RPMI7951 (cell line): Measurements from ENCODE around the gene ALPK3. TPM values are rescaled to one million over a fixed set of nuclear protein-coding genes. Genes with fewer than 3 reads are reported as not detected.
A peak's percentile ranks its signal among the peaks of the same experiment; 100 is the strongest.

ENCODE experiments used
- DNase-seq: peaks from one replicate; pipeline ENCODE4 v3.0.0-alpha.2; 2012; ENCODE audit warnings: low read depth
- total RNA-seq: library from RNA; depleted of rRNA; stranded (reverse); fragments of >200 nt; shearing (Covaris generic); gene quantifications from 2 replicates; pipeline ENCODE4 v1.2.3, GENCODE V29; 2014

The ALPK3 gene
- total RNA-seq, 1 experiment from 2014 or later: 0.12 TPM

DNA sequence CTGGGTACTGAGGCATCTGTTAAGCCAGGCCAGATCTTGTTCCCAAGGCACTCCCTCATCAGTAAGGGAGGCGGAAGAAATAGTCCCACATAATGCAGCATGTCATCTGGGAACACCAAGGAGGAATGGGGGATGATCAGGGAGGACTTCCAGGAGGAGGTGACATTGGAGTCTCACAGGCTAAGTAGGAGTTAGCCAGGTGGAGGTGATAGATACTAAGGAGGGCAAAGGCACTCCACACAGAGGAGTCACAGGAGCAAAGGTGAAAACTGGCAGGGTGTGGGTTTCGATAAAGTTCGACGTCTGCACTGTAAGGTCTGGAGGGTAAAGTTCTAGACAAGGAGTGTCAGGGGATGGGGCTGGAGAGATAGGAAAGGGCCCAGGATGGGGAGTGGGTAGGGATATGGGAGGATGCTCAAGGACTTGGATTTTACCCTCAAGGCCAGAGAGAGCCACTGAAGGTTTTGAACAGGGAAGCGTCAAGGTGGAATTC lies 73.6 kb downstream of the ALPK3 start:
- DNase-seq: no peak

- DNase-seq: no peak
Observed at GRCh38 chr15:84891339-84891738, 74.2 kb downstream of the ALPK3 start.

- DNase-seq: no peak
Observed at GRCh38 chr15:84892786-84893307, 75.7 kb downstream of the ALPK3 start.

DNA sequence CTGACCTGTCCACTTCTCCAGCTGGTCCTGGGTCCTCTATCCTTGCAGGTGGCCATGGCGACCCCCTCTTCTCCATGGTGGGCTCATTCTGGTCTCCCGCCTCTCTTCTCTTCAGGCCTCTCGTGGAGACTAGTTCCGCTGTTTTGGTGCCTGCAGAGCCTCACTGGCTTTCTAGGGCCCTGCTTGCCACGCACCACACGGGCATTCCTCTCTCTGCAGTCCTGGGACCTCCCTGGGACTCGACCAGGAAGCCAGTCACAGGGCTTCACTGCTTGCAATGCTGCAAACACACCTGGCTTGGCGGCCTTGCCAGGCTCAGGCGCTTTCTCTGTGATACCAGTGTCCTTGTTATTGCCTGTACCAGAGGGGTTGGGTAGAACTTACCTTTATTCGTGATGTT lies 76.5 kb downstream of the ALPK3 start:
- DNase-seq: no peak

DNA sequence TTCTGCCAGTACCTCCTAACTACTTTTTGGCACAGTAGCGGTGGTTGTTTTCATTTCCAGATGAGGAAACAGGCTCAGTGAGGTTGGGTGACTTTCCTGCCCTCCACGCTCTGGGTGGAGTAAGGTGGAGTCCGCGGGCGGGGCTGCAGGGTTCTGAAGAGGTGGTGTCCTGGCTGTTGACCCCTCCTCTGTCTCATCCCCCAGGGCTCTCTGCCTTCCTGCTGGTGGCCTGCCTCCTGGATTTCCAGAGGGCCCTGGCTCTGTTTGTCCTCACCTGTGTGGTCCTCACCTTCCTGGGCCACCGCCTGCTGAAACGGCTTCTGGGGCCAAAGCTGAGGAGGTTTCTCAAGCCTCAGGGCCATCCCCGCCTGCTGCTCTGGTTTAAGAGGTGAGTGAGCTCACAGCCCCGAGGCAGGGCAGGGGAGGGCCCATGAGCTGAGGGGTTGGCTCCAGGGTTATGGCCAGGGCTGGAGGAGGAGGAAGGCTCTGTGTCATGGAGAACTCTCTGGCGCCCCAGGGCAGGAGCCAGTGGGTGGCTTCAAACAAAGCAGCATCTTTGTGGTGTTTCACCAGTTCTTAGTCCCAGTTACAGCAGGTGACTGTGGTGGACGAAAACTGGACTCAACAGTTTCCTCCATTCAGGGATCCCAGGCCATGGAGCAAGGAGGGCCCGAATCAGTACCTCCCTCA lies 77.7 kb downstream of the ALPK3 start:
- DNase-seq: peak; percentile 33

GRCh38 chr15:84898761-84899160 lies 81.6 kb downstream of the ALPK3 start:
- DNase-seq: no peak

- DNase-seq: no peak
Observed at GRCh38 chr15:84899750-84900149, 82.6 kb downstream of the ALPK3 start.

GRCh38 chr15:84901540-84901939 lies 84.4 kb downstream of the ALPK3 start:
- DNase-seq: no peak

DNA sequence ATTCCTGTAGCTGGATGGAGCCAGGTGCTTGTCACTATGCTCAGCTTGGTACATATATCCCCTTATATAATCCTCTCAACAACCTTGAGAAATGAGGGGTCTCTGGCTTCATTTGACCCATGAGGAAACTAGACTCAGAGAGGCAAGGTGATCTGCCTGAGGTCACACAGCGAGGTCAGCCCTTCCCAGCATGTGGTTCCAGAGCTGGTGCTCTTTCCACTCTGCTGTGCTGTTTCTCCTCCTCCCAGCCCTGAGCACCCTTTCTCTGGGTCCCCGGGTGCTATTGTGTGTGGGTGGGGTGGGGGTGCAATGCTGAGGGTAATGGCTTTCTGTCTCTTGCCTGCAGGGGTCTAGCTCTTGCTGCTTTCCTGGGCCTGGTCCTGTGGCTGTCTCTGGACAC lies 86.6 kb downstream of the ALPK3 start:
- DNase-seq: no peak

- no peak for DNase-seq
Observed at GRCh38 chr15:84904419-84904818, 87.3 kb downstream of the ALPK3 start.

DNA sequence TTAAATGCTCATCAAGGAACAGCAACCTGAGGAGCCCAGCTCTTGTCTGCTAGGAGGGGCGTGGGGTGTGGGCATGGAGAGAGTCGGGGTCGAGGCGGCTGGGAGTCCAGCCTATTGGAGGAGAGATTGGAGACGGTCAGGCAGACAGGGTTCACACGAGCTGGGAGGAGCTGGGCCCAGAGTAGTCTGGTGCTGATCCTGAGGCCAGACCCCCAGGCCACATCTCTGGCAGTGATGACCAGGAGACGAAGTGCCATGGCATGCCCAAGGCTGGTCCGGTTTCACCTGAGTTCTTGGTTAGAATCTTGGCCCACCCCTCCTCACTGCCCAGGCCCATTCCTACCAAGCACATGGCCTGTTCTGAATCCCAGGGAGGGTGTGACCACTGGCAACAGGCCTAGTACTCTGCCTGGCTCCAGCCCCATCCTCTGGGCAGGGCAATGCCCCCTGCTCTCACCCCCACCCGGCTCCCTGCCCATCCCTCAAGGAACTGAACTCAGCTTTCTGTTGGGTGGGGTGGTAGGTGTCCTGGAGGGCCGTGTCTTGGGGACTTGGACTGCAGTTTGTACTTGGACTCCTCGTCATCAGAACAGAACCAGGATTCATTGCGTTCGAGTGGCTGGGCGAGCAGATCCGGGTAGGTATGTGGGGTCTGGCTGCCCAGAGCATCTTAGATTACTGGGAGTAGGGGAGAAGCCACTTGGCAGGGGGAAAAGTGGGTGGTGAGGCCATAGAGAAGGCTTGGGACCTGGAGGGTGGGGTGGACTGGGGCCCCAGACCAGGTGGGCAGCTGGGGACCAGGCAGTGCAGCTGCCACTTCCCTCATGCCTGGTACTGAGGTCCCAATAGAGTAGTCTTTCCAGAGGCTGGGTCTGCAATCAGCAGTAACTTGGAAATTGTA lies 88.1 kb downstream of the ALPK3 start:
- DNase-seq: no peak

GRCh38 chr15:84907731-84908130 lies 90.6 kb downstream of the ALPK3 start:
- DNase-seq: no peak

GRCh38 chr15:84908564-84908963 lies 91.4 kb downstream of the ALPK3 start:
- DNase-seq: no peak

GRCh38 chr15:84909029-84909428 lies 91.9 kb downstream of the ALPK3 start:
- no peak for DNase-seq

GRCh38 chr15:84909782-84910181 lies 92.6 kb downstream of the ALPK3 start:
- DNase-seq: no peak

DNA sequence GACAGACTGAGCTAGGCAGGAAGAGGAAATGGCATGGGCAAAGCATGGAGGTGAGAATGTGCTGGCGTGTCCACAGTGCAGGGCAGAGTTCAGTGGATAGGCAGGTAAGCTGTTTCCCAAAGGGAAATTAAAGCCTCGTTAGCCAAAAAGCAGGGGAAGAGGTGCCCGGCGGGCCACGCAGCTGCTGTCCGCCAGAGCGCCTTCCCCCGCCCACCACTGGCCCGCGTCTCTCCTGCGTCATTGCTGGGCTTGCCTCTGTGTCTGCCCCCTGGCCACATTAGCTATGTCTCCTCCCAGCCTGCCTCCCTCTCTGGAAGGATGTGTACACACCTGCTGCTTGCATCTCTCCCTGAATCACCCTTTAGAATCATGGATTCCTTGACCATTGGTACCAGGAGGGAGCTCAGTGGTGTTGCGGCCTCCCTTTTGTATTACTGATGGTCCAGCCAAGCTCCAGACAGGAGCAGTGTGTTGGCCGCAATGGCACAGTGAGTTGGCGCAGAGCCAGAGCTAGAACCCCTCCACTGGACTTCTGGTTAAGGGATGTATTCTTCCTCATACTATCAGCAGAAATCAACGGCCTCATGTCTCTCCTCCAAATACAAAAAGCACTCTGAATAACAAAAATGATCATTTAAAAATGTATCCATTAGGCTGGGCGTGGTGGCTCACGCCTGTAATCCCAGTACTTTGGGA lies 93.9 kb downstream of the ALPK3 start:
- DNase-seq: no peak

- DNase-seq: peak; percentile 100
Observed at GRCh38 chr15:84911879-84912660, 94.9 kb downstream of the ALPK3 start.

DNA sequence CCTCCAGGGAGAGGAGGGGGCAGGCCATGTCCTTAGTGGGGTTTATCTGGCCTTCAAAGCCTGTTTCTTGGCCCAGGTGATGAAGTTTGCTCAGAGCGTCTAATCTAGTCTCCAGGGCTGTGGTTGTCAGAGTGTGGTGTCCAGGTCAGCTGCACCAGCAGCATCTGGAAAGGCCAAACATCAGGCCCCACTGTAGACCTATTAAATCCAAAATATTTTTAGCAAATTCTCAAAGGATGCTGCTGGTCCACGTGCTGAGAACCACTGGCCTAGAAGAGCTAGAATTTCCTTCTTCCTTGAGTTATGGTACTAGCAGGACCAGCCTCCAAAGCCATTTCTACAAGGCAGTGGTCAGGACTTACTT lies 96.2 kb downstream of the ALPK3 start:
- DNase-seq: no peak

DNA sequence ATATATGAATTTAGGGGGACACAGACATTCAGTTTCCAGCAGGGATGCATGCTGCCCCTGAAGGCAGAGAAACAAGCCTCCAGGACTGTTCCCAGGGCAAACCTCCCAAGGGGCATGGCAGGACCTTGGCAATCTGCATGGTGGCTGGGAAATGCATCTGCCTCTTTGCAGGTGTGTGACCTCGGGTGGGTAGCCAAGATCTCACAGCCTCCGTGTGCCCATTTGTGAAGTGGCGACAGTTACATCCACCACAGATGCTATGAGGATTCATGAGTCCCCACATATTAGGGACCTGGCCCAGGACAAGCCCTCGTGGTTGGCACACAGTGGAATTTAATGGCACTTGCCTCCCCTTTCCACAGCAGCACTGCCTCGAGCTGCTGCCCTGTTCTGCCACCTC lies 97.2 kb downstream of the ALPK3 start:
- no peak for DNase-seq

DNA sequence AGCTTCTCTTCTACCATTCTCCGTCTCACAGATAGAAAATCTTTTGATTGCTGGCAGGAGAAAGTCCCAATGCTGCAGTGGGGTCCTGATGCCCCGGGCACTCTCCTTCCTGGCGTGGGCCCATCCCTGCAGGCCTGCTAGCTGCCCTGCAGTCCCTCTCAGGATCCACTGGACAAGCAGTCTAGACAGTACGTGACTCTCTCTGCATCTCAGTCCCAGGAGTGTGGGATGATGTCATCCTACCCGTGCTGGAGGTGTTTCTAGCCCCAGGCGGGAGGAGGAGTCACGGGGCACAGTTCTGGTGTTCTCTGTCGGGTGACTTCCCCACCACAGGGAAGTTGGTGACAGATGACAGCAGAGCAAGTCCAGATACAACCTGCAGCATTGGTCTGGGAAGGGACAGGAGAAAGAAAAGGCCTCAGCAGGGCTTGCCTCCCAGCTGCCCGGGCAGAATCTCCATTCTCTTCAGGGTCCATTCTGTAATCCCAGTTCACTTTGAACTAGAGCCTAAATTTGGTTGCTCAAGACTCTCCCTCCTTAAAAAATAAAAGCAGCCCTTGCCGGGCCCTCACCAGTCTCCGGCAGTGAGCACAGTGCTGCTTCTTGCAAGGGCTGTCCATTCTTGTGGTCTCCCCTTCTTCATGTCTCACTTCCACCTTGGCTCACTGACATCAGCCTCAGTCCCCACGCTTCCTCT lies 97.9 kb downstream of the ALPK3 start:
- DNase-seq: peak; percentile 96

DNA sequence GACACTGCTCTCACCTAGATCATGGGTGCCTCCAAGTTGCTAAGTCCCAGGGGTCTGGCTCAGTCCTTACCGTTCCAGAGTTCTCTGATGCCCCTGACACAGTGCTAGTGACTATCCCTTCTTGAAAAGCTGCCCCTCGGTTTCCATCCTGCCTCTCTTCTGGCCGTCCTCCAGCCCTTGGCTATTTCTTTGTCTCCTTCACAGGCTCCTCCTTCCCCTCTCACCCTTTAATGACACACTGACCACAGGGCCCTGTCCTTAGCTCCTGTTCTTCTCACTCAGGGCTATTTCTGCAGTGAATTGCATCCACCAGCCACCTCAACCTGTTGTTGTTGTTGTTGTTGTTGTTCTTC lies 98.4 kb downstream of the ALPK3 start:
- DNase-seq: peak; percentile 65
